Measurements from ENCODE around the gene IL15RA.
"Not testable (repeated sequence)": the region's sequence is repeated elsewhere in the genome, so short reads cannot be mapped to it uniquely, and the experiment has no call there.

The IL15RA gene

DNA sequence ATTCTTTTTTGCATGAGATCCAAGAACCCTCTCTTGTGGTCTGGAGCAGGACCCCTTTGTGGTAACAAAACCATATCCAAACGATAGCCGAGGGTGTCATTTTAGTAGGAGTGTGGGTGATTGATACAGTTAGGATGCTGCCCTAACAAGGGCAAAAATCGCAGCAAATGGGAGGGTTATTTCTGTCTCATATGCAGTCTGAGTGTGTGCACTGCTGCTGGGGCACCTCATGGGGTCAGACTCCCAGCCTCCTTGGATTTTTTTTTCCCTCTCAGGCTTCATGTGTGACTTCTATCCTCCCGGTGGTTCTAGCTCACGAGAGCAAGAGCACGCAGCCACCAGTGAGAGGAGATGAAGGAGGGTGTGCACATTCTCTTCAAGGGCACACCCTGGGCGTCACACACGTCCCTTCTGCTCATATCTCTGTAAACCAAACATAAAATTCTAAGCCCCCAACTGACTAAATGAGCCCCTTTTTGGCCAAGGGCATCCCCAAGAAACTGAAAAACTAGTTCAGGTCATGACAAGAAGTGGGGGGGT is 28.6 kb upstream of the IL15RA start:
- DNase-seq: no peak

DNA sequence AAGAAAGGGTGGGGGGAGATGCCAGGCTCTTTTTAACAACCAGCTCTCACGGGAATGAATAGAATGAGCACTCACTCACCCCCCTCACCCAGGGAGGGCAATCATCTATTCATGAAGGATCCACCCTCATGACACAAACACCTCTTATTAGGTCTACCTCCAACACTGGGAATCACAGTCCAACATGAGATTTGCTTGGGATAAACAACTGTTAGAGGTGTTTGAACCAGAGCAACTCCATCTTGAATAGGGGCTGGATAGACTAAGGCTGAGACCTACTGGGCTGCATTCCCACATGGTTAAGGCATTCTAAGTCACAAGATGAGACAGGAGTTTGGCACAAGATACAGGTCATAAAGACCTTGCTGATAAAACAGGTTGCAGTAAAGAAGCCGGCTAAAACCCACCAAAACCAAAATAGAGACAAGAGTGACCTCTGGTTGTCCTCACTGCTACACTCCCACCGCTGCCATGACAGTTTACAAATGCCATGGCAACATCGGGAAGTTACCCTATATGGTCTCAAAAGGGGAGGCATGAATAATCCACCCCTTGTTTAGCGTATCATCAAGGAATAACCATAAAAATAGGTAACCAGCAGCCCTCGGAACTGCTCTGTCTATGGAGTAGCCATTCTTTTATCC is 27.9 kb upstream of the IL15RA start:
- not testable (repeated sequence) for DNase-seq

DNA sequence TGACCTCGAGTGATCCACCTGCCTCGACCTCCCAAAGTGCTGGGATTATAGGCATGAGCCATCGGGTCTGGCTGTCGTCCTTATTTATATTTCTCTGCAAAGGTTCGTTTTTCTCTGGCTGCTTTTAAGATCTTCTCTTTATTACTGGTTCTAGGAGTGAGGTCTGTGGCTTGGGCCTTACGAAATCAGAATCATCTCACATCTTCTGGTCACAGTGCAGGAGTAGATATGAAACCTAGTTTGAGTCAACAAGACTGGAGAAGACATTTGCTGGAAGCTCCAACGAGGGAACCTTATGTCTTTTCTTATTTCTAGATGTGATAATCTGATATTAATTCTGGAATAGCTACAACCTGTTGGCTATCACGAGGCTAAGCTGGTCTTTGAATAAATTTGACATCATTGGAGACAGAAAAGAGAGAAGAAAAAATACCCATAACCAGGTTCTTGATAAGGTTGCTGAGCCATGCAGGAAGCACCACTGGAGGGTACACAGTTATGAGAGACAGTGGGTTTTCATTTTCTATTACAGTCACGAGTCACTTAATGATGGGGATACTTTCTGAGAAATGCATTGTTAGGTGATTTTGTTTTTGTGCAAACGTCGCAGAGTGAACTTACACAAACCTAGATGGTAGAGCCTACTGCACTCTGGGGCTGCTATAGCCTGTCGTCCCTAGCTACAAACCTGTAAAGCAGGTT is 25.6 kb upstream of the IL15RA start:
- no peak for DNase-seq

DNA sequence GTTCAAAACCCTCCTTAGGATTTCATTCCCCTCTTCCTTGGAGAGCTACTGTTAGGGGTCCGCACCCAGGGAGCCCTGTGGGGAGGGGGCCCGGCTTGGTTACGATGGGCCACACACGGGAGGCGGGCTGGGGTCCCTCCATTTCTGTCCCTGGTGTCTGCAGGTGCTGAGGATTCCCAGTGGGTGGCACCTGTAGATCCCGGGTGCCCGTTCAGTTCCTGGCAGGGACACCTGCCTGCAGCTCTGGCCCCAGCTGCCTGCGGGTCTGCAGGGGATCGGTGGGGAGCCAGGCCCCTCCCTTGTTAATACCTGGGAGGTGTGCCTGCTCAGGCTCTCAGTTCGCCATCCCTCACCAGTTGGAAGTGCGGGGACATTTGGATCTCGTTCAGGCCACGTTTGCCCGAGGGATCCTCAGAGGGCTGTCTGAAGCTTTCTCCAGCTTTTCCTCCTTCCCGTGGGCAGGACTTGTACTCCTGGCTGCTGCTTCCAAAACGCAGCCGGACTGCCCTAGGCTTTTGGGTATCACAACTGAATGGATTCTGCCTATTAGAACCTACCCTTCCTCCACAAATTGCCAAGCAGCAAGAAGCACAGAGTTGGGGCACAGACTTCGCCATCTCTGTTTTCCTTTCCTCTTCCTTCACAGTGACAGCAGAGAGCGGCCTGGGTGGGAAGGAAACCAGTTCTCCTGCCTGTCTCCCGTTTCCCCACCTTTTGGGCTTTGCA is 22.3 kb upstream of the IL15RA start:
- no peak for DNase-seq

DNA sequence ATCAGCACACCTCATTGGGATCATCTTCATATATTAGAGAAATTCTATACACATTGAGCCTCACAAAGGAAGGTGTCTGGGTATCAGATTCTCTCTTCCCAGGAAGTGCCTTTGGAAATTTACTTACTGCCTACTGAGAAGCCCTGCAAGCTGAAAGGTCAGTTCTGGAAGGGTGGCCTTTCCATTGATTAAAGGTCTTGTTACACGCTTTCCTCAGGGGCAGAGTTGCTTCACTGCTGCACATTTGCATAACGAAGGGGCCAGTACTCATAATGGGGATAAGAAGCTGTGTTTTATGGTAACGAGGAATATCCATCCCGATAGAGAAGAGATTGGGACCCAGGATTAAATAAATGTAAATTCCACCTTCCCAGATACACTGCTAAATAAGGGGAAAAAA is 19.4 kb upstream of the IL15RA start:
- no peak for DNase-seq

DNA sequence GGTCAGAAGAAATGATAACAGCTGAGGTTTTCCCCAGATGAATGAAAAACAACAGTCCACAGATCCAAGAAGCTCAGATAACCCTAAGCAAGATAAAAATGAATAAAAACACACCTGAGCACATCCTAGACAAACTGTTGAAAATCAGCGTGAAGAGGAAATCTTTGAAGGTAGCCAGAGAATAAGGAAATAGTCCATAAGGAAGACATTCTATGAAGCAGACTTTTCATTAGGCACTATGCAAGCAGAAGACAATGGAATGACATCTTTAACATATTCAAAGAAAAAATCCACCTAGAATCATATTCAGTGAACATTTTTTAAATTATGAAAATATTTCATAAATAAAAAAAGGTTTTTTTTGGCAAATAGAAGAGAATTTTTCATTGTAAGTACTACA is 15.1 kb upstream of the IL15RA start:
- DNase-seq: no peak

DNA sequence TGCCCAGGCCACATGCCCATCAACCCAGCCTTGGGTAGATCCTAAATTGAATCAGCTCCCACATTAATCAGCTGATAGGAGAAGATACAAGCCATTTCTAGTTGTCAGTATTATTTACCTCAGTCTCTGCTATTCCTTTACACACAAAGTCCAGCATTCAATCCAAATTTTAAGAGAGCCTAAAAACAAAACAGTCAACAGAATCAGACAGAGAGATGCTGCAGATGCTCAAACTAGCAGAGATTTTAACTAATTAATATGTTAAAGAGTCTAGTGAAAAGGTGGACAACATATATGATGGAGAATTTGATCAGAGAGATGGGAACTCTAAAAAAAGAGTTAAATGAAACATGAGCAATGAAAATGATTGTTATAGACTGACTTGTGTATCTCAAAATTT is 14.4 kb upstream of the IL15RA start:
- no peak for DNase-seq

DNA sequence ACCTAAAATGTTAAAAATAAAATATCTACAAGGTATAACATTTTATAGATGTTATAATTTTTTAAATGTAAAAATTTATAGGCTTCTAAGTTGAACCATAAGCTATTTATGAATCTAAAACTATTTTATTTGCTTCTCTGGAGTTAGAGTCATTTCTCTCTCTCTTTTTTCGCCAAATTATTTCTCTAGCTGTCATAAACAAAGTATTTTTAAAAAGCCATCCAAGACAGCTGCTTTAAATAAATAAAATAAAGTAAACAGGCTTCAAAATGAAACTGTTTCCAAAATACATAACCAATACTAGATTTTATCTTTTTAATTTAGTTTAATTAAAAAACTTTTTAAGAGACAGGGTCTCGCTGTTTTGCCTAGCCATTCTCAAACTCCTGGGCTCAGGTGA is 12.4 kb upstream of the IL15RA start:
- DNase-seq: no peak

DNA sequence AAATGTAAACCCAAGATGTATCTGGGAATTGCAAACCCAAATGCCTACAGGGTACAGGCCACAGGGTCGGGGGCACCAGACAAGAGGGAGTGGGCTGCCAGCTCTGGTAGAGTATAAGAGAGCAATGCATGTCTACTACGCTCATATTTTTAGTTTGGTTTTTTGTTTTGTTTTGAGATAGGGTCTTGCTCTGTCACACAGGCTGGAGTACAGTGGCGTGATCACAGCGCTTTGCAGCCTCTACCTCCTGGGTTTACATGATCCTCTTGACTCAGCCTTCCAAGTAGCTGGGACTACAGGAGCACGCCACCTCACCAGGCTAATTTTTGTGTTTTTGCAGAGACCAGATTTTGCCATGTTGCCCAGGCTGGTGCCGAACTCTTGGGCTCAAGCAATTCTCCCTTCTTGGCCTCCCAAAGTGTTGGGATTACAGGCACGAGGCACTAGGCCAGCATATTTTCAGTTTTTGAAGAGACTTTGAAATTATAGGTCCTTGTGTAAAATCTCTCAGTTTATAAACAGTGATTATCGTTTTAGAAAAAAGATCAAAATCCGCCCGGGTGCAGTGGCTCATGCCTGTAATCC is 11.1 kb upstream of the IL15RA start:
- no peak for DNase-seq

DNA sequence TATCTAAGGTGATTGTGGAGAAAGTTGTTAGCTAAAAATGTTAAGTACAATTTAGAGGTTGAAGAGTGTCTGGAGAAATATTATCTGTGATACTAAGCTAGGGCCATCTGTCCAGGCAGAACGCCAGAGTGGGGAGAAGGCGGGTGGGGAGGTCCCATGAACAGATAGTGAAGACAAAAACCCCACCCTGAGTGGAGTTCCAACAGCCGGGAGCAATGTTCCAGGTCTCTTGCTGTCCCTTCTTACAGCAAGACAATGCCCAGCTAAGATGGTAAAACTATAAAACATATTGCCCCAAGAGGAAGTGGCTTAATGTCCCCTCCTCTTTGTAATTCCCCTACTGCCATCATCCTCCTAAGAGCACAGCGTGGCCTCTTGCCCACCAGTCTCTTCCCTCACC is 10.4 kb upstream of the IL15RA start:
- DNase-seq: no peak

DNA sequence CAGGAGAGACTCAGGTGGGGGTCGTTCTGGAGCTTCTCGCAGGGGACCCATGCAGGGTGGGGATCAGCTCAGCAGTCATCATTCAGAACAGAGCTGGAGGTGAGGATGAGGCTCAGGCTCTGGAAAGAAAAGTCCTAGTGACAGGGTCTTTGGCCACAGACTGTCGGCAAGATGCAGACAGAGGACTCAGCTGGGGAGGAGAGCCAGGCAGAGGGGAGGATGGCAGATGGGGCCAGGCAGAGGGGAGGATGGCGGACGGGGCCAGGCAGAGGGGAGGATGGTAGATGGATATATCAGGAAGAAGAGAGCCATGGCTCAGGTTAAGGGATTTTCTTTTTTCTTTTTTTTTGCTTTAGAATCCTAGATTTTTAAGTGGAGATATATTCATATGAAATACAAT is 7.7 kb upstream of the IL15RA start:
- no peak for DNase-seq

DNA sequence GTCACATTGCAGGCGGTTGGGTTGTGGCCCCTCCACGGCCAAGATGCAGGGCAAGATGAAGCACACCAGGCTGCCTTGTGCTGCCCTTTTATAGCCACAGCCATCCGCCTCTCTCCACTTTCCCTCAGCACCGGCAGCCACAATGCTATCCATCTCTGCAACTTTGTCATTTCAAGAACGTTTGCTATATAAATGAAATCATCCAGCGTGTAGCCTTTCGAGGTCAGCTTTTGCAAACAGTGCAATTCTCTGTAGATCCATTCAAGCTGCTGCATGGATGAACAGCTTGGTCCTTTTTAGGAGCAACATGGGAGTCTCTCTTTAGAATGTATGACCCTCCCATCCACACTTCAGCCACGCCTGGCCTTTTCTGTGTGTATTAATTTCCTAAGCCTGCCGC is 6.4 kb upstream of the IL15RA start:
- DNase-seq: no peak

DNA sequence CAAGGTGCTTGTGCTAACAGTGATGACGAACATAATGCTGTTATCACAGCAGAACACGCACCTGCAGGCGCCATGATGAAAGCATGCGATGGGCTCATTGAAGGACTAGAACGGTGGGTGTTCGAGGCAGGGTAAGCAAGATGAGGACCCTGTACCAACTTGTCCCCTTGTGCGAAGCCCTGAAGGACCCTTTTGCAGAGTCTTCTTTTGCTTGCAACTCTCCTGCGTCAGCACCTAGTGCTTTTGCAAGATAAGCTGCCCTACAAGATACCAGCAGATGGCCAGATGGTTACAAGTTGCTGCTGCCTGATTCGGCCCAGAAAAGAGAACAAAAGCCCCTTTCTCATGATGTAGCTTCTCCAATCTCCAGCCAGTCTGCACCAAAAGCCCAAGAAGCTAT is 4.2 kb upstream of the IL15RA start:
- DNase-seq: no peak

DNA sequence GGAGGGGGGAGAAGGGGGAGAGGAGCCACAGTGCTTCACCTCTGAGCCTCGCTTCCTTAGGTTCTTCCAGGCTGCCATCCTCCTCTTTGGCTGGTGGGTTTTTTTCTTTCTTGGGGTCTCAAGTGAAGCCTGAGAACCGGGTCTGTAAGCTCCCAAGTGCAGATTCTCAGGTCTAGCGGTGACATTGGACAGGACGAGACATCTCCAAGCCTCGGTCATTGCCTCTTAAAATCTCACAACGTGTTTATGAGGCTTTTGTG is 817 bp upstream of the IL15RA start:
- no peak for DNase-seq

DNA sequence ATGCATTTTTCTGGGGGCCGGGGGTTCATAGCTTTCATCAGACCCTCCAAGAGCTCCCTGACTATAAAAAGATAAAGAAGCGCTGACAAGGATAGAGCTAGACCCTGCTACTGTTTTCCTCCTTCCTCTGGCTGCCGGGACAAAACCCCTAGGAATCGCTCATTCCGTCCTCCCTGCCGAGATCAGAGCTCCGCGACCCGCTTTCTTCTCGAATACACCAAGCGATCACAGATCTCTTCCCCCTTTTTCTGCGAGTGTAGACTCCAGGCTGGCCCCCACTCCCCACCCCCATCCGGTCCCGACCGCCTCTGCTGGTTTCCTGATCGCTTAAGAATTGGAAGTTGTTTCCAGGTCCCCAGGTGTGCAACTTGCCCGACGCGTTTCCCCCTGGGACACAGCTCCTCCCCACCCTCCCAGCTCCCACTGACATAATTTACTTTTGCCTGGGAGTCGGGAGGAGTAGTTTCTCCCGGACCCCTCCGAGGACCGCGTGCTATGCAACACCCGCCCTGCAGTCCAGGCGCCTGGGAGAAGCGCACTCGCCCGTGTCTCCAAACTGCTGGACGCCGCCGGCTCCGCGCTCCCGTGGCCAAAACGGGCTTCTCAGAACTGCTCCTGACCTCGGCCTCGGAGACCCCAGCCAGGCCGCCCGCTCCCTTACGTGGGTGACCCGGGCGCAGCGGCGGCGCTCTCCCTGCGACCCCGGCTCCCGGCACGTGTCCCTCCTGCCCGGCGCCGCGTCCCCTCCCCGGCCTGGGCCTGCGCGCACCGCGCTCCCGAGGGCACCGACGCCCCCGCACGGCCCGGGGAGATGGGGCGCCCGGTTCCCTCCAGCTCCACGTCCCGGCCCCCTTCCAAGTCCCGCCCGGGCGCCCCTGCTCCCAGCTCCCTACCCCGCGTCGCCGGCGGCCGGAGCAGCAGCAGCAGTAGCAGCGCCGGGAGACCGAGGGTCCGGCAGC is 552 bp downstream of the IL15RA start:
- DNase-seq: peak; percentile 10

DNA sequence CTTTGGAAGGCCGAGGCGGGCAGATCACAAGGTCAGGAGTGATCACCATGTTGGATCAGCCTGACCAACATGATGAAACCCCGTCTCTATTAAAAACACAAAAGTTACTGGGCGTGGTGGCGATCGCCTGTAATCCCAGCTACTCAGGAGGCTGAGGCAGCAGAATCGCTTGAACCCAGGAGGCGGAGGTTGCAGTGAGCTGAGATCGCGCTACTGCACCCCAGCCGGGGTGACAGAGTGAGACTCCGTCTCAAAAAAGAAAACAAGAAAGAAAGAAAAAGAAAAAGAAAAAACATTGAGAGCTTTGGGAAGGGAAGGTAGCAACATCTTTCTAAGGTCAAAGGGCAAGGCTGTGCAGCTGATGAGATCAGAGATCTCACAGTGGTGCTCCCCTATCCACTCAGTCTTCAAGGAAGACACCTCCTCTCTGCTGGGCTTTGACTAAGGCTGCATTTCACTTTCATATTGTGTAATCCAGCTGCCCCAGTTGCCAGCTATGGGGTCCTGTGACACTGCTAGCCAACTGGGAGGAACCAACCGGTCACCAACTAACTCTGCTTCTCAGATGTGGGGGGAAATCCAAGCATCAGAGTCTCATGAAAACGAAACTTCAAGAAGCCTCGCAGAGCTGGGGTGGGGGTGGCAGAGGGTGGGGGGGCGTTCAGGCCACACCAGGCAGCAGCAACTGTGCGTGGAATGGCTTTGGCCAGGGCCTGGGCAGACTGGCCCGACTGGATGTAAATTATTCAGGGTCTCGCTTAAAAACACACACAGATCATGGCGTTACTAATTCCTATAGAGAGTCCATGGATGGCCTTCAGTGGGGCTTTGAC is 1.5 kb downstream of the IL15RA start:
- DNase-seq: no peak

DNA sequence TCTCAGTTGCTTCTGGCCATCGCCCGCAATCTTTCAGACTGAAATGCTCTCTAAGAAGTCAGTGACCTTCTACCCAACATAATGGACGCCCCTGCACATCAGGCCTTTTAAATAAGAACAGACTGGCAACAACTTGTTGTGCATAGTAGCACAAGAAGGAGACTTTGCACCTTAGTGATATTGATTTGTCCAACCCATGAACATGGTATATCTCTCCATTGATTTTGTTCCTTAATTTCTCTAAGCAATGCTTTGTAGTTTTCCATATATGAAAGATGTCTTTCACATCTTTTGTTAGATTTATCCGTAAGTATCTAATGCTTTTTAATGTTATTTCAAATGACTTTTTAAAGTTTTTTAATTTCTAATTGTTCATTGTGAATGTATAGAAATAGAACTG is 4.3 kb downstream of the IL15RA start:
- no peak for DNase-seq

DNA sequence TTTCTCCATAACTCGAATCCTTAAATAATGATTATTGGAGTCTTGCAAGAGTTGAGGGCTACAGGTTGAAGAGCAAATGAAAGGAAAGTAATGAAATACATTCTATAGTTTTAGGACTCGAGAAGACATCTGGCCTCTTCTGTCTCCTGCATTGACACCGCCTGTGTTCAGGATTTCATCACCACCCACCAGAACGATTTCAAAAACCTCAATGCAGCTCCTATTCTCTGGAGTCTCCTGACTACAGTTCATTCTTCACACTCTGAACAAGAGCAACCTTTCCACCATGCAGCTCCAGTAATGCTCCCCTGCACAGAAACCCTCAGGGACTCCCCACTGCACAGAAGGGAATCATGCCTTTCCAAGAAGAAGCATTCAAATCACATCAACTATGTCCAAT is 5.5 kb downstream of the IL15RA start:
- no peak for DNase-seq

DNA sequence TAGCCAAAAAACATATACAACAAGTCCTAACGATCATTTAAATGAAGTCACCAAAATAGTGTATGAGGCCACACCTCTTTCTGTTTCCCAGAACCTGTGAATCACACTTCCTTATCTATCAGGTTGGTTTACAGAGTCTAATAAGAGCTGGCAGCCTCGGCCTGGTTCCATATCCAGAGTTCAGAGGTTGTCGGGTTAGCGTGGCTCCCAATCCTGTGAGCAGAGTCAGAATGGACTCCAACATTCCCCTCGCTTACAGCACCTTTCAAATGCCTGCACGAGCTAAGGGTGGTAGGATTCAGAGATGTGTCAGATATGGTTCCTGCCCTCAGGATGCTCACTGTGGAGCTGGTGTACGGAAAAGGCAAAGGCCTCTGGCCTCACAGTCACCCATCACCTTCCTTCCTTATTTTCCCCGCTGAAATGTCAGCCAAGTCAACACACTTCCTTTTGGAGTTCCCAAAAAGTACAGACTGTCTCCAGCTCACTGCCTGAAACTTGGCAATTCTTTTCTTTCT is 6.0 kb downstream of the IL15RA start:
- DNase-seq: no peak

DNA sequence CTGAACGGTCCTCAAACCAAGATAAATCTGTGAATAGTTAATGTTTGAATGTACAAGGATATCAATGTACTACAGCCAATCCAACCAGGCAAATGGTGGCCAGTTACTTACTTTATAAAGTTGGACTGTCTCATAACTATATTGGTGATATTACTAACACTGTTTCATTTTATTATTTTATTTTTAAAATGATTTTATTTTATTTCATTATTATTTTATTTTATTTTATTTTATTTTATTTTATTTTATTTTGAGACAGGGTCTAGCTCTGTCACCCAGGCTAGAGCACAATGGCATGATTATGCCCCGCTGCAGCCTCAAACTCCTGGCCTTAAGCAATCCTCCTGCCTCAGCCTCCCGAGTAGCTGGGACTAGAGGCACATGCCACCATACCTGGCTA is 6.8 kb downstream of the IL15RA start:
- DNase-seq: no peak

DNA sequence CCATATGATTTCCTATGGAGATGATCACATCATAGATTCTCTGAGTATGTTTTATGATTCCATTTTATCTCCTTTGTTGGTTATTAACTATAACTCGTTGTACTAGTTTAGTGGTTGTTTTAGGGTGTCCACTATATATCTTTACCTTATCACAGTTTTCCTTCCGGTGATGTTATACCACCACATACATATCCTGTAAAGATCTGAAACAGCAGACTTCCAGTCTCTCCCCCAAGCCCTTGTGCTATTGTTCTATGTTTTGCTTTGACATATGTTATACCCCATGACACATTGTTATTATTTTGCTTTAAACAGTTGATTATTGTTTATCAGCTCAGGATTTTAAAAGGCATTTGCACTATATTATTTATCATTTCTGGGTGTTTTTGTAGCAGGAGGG is 7.3 kb downstream of the IL15RA start:
- DNase-seq: no peak

All from effector CD4-positive, alpha-beta T cell (primary cell).